Measurements from ENCODE around the gene NOTCH2. TPM values are rescaled to one million over a fixed set of nuclear protein-coding genes. Genes with fewer than 3 reads are reported as not detected.
"Not testable (repeated sequence)": the region's sequence is repeated elsewhere in the genome, so short reads cannot be mapped to it uniquely, and the experiment has no call there.

Gene NOTCH2
- total RNA-seq, 2 donors from 2014 or later: 115 to 179 TPM

DNA sequence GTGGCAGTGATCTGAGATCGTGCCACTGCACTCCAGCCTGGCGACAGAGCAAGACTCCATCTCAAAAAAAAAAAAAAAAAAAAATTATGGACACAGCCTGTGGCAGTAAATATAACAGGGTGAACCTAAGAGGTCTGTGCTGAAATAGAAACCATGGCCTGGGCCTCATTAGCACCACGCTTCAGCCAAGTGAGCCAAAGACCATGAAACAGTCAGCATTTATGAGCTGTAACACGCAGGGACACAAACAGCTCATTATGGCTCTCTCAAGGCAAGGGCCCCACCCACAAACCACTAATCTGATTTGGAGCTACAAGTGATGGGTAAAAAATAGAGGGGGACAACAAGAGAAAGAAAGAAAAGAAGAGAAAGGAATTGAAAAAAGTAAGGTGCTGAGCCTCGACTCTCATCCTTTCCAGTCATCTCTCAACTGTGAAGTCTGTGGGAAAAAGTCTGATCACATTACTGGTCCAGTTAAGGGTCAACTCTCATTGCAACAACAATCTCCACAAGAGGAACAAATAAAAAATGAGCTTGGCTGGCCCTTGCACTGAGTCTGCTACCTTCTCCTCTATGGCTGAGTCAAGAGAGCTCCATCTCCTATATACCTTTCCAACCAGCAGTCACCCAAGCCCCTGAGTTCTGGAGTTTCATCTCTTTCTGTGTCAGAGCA, 93.7 kb downstream of the NOTCH2 start:
- H3K27ac Mint-ChIP-seq: not testable (repeated sequence)

DNA sequence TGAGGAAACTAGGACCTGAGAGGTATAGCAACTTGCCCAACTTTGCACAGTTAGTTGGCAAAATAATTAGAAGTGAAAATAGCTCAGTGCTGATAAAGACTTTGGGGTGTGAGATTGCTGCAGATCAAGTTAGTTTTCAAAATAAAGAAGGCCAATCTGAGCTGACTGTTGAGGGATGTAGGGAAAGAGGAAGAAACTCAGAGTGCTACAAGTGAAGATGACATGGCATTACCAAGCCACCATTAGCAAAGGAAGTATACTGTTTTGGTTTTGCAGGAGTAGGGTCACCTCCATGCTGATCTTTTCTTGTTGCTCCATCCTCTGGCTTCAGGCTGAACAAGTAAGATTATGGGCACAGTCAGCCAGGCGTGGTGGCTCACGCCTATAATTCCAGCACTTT, 94.5 kb downstream of the NOTCH2 start:
- DNase-seq (ENCODE audit: low spot score) (no peak), ATAC-seq (no peak)
- Mint-ChIP-seq H3K4me3 (no peak overlapping the region), H3K4me1 (ENCODE audit: low read depth in 2 of 2) (peaks cover 24 to 37% of the 10 kb centered on the region in 2 donors), H3K36me3 (peaks cover 13% of the 10 kb centered on the region), H3K27me3 (no peaks in the 10 kb centered on the region), H3K27ac (no peak overlapping the region), H3K9me3 (peaks cover 5% of the 10 kb centered on the region)

More for the DNA sequence above, 93.7 kb downstream of the NOTCH2 start:
- not testable (repeated sequence) for H3K9me3 Mint-ChIP-seq; DNase-seq (ENCODE audit: low spot score); ATAC-seq; H3K27me3 Mint-ChIP-seq; H3K4me3 Mint-ChIP-seq
- Mint-ChIP-seq H3K4me1 (ENCODE audit: low read depth in 2 of 2) (peaks cover 24 to 37% of the 10 kb centered on the region in 2 donors), H3K36me3 (peaks cover 13% of the 10 kb centered on the region)

DNA sequence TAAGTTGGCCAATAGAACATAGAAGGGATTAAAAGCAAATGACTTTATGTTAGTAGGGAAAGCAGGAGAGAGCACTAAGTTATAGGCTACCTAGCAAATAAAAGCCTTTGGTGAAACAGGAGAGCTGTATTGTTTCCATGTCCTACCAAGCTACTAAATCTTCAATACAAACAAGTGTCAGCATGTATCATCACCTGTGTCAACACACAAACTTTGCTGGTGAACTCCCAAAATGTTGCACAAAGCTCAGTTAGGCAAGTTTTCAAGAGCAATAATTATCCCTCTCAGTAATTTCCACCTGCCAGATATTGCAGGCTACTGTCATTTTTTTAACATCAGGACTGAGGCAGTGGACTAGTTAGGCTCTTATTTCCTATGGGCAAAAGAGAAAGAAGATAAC, 95.4 kb downstream of the NOTCH2 start:
- no peak for DNase-seq (ENCODE audit: low spot score)
- no peak for ATAC-seq
- H3K4me1 Mint-ChIP-seq (ENCODE audit: low read depth in 2 of 2): peaks cover 24 to 36% of the 10 kb centered on the region in 2 donors
- peaks cover 5% of the 10 kb centered on the region for H3K9me3 Mint-ChIP-seq
- H3K27ac Mint-ChIP-seq: no peak overlapping the region
- H3K27me3 Mint-ChIP-seq: no peaks in the 10 kb centered on the region
- H3K4me3 Mint-ChIP-seq: no peak overlapping the region
- H3K36me3 Mint-ChIP-seq: peaks cover 13% of the 10 kb centered on the region

DNA sequence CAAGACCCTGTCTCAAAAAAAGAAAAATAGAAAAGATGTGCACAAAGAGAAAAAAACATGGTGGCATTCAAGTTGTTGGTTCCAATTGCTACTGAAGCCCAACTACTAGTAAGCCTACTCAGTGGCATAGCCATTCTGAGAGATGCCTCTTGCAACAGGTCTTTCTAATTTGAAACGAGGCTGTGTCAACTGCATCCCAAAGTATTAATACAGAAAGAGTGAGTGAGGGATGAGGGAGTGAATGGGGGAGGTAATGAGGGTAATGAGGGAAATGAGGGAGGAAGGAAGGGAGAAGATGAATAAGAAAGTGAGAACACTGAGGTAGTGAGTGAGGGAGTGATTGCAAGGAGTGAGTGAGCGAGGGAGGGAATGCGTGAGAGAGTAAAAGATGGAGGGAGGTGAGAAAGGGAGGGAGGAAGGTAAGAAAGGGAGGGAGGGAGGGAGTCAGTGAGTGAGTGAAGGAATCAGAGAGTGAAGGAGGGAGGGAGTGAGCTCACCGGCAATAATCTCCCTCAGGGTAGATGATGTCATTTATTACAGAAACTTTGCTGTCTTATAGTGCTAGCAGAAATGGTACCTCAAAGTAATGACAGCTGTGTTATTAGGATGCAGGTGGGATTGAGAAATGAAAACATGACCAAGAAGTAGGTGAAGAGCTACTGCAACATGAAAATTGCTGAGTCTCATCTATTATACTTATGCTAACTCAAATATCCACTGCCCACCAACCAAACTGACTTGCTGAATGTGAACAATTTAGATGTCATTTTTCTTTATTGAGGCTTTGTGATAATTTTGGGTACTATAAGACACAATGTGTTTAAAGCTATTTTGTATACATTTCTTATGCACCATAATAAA, 97.5 kb downstream of the NOTCH2 start:
- Mint-ChIP-seq H3K9me3 (peaks cover 5% of the 10 kb centered on the region), H3K27me3 (no peaks in the 10 kb centered on the region), H3K27ac (peak overlapping the region in 1 of 2 donors; percentile 18), H3K36me3 (peaks cover 6% of the 10 kb centered on the region), H3K4me1 (ENCODE audit: low read depth in 2 of 2) (peaks cover 17 to 32% of the 10 kb centered on the region in 2 donors), H3K4me3 (no peak overlapping the region)
- ATAC-seq (no peak), DNase-seq (ENCODE audit: low spot score) (no peak)

DNA sequence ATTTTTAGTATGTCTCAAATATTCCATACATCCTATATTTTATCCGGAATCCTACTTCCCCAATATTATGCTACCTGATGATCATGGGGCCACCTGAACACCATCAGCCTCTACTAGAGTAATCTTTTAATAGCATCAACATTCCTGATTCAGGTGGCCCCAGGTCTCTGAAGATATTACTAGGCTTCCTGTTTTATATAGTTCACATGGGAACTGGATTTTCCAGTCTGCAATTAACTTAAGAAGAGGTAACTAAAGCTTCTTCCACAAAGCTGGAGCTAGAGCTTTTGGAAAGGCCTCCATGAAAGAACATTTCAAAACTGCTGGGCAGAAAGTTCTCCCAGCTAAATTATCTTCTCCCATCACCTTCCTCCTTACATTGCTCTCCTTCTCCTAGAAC, 100.9 kb downstream of the NOTCH2 start:
- no peak overlapping the region for H3K4me3 Mint-ChIP-seq
- H3K36me3 Mint-ChIP-seq: peaks cover 15% of the 10 kb centered on the region
- H3K4me1 Mint-ChIP-seq (ENCODE audit: low read depth in 2 of 2): peaks cover 7 to 17% of the 10 kb centered on the region in 2 donors
- peaks cover 5% of the 10 kb centered on the region for H3K9me3 Mint-ChIP-seq
- no peaks in the 10 kb centered on the region for H3K27me3 Mint-ChIP-seq
- H3K27ac Mint-ChIP-seq: peak overlapping the region; percentile 66 to 89
- ATAC-seq (no peak), DNase-seq (ENCODE audit: low spot score) (no peak)

DNA sequence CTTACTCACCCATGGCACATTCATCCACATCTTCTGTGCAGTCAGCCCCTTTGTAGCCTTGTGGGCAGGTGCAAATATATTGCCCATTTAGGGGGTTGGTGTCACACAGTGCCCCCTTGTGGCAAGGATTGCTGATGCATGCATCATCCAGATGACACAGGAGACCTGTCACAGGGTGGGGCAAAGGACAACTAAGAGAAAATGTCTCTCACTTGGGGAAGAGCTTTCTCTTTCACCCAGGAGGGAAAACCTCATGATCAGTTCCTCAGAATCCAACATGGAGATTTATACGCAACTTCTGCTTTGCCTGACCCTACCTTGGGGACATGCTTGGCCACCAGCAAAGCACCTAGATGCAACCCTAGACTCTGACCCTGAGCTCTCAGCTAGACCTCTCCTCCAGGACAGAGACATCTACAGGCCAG, 101.4 kb downstream of the NOTCH2 start:
- Mint-ChIP-seq H3K9me3 (peaks cover 5% of the 10 kb centered on the region), H3K4me1 (ENCODE audit: low read depth in 2 of 2) (peaks cover 7 to 17% of the 10 kb centered on the region in 2 donors), H3K27me3 (no peaks in the 10 kb centered on the region), H3K27ac (peak overlapping the region; percentile 66 to 89), H3K36me3 (peaks cover 16% of the 10 kb centered on the region), H3K4me3 (no peak overlapping the region)
- ATAC-seq (peak; percentile 87 to 94), DNase-seq (ENCODE audit: low spot score) (peak; percentile 81)

DNA sequence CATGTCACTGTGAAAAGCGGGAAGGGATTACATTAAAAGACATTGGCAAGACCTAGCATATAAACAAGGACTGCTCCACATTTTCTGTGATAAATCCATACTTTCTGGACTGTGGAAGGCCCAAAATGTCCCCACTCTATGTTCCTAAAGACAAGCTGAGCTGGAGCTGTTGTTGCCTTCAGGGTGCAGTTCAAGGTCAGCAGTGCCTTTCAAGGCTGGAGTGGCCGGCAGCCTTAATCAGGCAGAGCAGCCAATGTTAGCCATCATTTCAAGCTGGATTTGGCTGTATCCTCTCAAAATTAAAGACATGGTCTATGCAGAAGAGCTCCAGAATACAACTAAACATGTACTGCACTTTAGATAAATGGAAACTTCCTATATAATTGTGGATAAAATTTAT, 102.8 kb downstream of the NOTCH2 start:
- H3K27ac Mint-ChIP-seq: no peak overlapping the region
- H3K9me3 Mint-ChIP-seq: peaks cover 4% of the 10 kb centered on the region
- DNase-seq (ENCODE audit: low spot score): no peak
- peaks cover 27% of the 10 kb centered on the region for H3K36me3 Mint-ChIP-seq
- ATAC-seq: no peak
- no peaks in the 10 kb centered on the region for H3K27me3 Mint-ChIP-seq
- no peak overlapping the region for H3K4me3 Mint-ChIP-seq
- peaks cover 7 to 19% of the 10 kb centered on the region in 2 donors for H3K4me1 Mint-ChIP-seq (ENCODE audit: low read depth in 2 of 2)

DNA sequence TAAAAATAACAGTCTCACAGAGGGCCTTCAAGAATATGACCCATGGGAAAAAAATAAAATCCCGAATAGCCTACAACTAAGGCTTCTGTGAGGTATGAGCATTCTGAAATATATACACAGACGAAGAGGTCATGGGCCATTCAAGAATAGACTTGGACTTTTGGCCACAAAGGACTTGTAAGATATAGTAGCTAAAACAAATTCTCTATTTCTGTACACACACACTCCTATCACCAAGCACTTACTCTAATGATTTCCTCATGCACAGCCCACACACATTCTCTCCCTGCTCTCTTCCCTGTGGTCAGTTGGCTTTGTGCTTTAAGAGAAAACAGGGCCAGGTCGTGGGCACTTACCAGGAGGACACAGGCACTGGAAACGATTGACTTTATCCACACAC, 103.4 kb downstream of the NOTCH2 start:
- no peak for DNase-seq (ENCODE audit: low spot score)
- peaks cover 7 to 14% of the 10 kb centered on the region in 2 donors for H3K4me1 Mint-ChIP-seq (ENCODE audit: low read depth in 2 of 2)
- ATAC-seq: no peak
- no peaks in the 10 kb centered on the region for H3K9me3 Mint-ChIP-seq
- H3K4me3 Mint-ChIP-seq: no peak overlapping the region
- H3K27ac Mint-ChIP-seq: no peak overlapping the region
- H3K36me3 Mint-ChIP-seq: peaks cover 27% of the 10 kb centered on the region
- H3K27me3 Mint-ChIP-seq: no peaks in the 10 kb centered on the region

DNA sequence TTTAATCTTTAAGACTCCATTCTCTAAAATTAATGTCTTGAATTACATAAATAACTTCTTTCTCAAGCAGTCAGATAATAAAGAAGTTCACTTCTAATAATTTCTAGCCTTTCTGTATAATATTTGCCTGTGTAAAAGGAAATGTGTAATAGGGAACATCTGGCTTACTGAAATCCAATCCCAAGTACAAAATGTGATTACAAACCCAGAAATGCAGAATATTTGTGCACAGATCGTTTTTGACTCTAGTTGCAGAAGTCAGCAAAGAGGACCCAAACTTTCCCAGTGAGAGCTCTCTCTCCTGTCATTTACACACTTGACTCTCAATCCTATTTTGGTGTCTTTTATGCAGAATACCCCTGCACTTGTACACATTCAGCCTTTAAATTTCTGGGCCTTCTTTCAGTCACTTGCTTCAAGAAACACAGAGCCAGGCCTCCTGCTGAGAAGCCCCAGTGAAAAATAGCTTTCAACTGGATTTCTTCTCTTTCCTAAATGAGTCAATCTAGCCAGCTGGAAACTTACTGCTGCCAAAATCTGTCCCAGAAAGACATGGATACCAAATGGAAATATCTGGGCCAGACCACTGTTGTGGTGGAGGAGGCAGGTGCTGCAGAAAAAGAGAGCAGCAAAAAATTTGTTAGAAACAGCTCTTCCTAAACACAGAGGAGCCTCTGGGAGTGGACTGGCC, 104.6 kb downstream of the NOTCH2 start:
- Mint-ChIP-seq H3K4me1 (ENCODE audit: low read depth in 2 of 2) (peaks cover 7 to 14% of the 10 kb centered on the region in 2 donors), H3K27me3 (no peaks in the 10 kb centered on the region), H3K9me3 (no peaks in the 10 kb centered on the region), H3K27ac (no peak overlapping the region), H3K4me3 (no peak overlapping the region), H3K36me3 (peaks cover 27% of the 10 kb centered on the region)
- DNase-seq (ENCODE audit: low spot score): no peak
- no peak for ATAC-seq

DNA sequence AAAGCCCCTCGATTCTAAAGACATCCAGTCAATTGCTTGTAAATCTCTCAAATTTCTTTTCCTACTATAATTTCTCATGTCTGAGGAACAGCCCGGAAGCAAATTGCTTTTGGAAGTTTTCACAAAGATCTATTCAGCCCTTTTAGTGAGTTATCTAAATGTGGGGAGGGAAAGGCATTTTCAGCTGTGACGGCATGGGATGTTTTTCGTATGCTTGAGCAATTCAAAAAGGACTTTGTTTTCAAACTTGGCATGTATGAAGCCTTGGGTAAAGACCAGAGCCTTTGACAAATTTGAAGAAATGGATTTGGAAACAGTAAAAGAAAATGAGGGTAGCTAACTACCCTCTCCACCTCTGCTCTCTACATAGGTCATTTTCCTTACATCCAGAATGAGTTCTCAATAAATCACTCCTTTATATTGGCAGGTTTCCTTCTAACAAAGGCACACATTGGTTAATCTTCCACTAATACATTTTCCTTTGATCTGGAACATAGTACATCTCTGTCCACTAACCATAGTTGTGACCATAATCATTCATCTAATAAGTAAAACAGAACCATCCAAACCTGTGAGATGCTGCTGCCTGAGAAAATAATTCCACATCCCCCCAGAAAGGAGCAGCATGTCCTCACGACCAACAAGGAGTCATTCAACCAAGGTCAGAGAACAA, 107.0 kb downstream of the NOTCH2 start:
- Mint-ChIP-seq H3K4me1 (ENCODE audit: low read depth in 2 of 2) (peaks cover 8 to 18% of the 10 kb centered on the region in 2 donors), H3K27ac (no peak overlapping the region), H3K4me3 (no peak overlapping the region), H3K27me3 (no peaks in the 10 kb centered on the region), H3K9me3 (no peaks in the 10 kb centered on the region), H3K36me3 (peaks cover 30% of the 10 kb centered on the region)
- no peak for DNase-seq (ENCODE audit: low spot score)
- ATAC-seq: no peak

DNA sequence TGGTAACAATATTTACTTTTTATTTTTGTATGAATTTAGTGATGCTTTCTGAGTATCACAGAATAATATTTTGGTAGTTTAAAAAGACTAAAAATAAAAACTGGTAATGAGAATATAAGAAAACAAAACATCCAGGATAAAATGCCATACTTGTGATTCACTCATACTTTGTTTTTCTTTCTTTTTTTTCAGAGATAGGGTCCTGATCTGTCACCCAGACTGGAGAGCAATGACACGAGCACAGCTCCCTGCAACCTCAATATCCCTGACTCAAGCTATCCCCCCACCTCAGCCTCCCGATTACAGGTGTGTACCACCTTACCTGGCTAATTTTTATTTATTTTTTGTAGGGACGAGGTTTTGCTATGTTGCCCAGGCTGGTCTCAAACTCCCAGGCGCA, 109.0 kb downstream of the NOTCH2 start:
- Mint-ChIP-seq H3K4me1 (ENCODE audit: low read depth in 2 of 2) (peaks cover 11 to 30% of the 10 kb centered on the region in 2 donors), H3K4me3 (no peak overlapping the region), H3K27me3 (no peaks in the 10 kb centered on the region), H3K27ac (no peak overlapping the region), H3K9me3 (no peaks in the 10 kb centered on the region), H3K36me3 (peaks cover 26% of the 10 kb centered on the region)
- no peak for ATAC-seq
- DNase-seq (ENCODE audit: low spot score): no peak

DNA sequence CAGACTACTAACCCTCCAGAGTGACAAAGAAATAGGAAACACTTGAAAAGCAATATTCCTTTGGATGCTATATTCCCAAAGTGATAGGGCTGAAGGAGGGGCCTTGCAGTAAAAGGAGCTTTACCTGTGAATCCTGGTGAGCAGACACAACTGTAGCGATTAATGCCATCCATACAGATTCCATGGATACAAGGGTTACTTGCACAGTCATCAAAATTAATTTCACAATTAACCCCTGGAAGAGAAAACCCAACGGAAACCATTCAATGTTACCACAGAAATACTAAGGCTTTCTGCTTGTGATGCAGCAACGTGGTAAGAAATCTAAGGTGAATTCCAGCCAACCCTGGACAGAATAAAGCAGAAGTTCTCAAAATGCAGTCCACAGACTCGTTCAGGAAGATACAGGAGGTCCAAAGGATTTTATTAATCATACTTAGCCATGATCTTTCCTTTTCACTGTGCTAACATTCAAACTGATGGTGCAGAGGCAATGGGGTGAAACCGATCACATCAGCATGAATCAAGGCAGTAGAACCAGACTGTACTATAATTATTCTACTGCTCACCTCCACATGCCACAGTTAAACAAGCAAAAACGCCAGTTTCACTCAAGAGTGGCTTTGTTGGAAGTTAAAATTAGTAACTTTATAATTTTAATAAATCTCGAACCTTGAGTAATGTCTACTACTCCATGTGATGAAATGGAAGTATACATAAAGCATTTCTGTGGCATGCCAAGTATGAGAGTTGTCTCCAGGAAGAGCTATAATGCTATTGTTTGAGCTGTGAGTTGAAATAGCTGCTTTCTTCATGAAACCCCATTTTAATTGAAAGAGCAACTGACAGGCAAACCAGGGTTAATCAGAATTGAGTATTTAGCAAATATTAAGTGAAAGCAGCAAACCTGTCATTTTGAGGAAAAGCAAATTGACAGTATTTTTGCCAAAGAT, 109.9 kb downstream of the NOTCH2 start:
- Mint-ChIP-seq H3K36me3 (peaks cover 26% of the 10 kb centered on the region), H3K4me3 (no peak overlapping the region), H3K4me1 (ENCODE audit: low read depth in 2 of 2) (peaks cover 19 to 38% of the 10 kb centered on the region in 2 donors), H3K9me3 (no peaks in the 10 kb centered on the region), H3K27ac (no peak overlapping the region), H3K27me3 (no peaks in the 10 kb centered on the region)
- no peak for ATAC-seq
- no peak for DNase-seq (ENCODE audit: low spot score)
